GM18520 (cell line): ENCODE data around the gene EYS.
"Not testable (repeated sequence)": the region's sequence is repeated elsewhere in the genome, so short reads cannot be mapped to it uniquely, and the experiment has no call there.

ENCODE experiments used
- ATAC-seq: cut with Tn5 transposase; IDR thresholded peaks from one replicate; pipeline ENCODE4 v1.9.1; 2021; ENCODE audit not compliant: unreplicated experiment

EYS gene

DNA sequence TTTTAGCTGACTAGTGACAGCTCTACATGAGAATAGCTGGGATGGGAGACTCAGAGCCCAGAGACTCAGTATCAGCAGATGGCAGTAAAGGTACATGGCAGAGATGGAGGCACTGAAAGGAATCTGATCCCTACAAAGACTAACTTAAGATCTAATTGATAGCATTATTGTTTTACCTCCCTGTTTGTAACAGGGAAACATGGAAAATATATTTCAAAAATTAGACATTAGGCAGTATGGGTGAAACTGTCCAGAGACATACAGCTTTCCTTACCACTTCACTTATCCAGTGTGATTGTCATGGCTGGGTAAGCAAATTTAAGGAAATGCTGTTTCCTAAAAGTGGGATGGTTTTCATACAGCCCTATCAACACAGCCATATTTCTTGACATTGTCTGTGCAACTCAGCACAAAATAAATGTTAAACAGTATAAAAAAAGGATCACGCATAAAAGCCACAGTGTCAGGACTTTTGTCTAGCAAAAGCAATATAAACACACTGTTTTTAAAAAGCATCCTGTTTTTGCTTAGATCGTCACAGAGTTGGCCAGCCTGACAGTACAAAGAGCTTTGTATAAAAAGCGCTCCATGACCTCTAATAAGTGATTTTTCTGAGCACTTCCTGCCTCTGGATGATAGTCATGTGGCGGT, 1694.5 kb downstream of the EYS start:
- ATAC-seq: no peak

DNA sequence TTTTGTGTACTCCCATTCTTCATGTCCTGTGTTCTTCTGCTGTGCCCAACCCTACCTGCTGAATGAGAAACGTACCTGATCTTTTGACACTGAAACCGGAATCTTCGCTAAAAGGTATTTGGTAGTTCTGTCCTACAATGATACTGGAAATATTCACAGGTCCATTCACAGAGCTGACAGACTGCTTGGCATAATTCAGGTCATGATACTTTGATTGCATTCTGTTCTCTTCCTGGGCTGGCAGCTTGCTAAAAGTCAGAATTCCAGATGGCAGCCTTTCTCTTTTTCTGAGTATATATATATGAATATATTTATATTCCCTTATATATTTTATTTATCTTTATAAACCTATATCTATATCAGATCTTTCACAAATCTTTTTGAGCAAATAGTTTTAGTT, 1696.4 kb downstream of the EYS start:
- ATAC-seq: no peak

DNA sequence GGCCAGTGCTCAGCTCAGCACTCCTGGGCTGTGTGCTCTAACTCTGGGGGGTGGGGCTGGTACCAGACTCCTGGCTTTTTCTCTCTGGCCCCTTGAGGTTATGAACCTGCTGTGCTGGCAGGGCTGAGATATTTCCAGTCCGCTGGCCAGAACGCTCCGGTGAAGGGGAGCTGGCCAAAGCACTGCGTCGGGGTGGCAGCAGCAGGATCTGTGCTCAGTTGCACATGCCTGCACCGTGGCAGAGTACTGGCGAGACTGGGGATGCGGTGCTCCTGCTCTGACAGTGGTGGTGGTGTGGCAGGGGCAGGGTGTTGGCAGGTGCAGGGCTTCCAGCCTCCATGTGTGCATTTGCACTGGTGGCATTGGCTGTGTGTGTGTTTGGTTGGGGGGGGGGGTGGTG, 1697.0 kb downstream of the EYS start:
- ATAC-seq: no peak

DNA sequence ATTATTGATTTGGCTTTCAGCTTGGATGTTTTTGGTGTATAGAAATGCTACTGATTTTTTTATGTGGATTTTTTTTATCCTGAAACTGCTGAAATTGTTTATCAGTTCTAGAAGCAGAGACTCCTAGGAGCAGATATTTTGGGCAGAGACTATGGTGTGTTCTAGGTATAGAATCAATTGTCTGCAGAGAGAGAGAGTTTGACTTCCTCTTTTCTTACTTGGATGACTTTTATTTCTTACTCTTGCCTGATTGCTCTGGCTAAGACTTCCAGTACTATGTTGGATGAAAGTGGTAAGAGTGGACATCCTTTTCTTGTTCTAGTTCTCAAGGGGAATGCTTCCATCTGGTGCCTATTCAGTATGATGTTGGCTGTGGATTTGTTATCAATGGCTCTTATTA, 1700.8 kb downstream of the EYS start:
- ATAC-seq: no peak

DNA sequence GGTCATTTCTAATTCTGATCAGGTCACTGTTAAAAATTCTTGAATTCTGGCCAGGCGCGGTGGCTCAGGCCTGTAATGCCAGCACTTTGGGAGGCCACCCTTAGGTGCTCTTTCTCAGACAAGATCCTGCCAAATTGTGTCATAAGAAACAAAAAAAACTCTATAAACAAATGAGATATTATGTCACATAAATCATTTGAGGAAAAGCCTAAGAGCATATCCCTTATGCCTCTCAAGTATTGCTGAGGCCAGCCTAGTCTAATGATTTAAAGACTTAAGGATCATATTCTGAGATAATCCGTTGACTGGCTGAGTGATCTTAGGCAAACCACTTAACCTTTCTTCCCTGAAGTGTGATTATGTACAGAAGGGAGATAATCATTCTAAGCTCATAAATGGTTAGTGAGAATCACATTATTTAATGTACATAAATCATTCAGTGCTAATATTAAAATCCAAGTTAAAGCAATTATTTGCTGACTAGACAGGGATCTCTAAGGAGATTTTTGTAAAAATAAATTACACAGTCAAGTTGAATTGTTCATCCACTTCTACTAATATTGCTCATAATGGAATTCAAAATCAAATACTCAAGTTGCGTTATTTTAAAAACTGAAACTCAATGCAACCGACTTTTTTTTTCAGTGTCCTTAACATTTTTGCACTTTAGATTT, 1706.1 kb downstream of the EYS start:
- no peak for ATAC-seq

DNA sequence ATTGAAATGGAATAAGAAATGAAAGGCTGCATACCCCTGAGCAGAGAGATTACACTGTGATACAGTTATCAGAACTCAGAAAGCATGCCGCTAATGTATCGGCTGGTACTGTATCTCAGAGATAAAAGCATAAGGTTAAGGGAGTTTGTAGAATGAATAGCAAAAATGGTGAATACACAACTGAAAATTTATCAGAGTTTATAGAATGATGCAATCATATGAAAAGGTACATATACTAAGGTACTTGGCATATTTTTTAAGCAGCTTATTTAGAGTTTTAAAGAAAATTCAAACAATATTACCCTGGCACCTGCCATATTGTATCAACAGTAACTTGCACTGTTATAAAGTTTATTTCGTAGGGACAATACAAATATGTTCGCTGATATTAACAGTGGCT, 1707.4 kb downstream of the EYS start:
- no peak for ATAC-seq

DNA sequence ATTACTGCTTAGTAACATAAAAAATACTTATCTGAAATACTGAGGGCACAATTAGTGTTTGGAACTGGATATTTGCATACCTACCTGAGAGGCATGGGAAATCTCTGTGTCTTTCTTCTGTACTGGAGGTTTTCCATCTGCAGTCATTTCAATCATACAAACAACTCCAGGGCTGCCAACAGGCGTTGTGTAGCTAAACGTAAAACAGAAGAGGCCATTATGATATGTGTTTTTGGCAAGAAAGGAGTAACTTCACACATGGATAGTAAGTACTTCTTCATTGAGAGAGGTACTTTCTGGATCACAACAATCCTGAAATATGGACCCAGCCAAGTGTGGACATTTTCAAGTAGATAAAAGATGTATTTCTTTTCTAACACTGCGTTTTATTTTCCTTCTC, 1708.0 kb downstream of the EYS start:
- ATAC-seq: no peak

DNA sequence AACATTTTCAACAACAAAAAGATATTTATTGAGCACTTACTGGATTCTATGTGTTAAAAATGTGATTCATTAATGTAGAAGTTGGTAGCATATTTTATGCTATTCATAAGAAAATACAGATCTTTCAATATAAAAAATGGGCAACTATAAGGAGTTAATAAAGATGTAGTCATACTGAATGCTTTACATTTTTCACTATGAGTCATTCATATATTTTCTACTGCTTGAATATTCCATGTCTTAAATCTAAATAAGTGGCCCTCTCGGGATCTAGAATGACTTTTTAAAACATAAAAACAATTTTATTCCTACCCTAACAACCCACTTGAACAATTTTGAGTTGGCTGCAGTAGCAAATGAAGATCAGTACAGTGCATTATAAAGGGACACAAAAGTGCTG, 1709.3 kb downstream of the EYS start:
- no peak for ATAC-seq

DNA sequence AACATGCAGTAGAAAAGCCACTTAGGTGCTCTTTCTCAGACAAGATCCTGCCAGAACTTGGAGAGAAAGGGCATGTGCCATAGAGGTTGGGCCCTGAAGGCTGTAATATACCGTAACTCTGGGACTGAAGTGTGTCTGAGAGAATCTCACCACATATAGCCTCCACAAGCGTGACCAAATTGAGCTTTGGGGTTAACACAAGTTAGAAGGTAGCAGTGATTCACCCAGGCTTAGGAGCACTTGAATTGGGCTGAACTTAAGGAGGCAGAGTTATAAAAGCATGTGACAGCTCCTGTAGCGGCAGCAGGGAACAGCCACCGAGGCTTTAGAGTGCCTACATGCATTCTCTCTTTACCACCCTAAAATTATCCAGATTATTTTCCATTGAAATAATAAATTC, 1709.8 kb downstream of the EYS start:
- no peak for ATAC-seq

DNA sequence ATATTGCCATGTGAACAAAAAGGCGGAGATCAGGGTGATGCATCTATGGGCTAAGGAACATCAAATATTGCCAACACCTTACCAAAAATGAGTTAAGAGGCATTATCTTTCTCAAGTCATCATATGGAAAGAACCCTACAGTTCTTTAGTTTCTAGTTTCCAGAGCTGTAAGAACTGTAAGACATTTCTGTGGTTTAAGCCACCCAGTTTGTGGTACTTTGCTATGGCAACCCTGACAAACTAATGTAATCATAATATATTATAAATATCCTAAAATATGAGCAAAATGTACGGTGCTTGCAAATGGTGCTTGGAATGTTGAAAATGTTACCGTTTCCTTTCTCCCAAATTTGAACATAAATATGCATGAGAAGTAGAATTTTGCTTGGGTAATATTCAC, 1721.8 kb downstream of the EYS start:
- ATAC-seq: no peak

DNA sequence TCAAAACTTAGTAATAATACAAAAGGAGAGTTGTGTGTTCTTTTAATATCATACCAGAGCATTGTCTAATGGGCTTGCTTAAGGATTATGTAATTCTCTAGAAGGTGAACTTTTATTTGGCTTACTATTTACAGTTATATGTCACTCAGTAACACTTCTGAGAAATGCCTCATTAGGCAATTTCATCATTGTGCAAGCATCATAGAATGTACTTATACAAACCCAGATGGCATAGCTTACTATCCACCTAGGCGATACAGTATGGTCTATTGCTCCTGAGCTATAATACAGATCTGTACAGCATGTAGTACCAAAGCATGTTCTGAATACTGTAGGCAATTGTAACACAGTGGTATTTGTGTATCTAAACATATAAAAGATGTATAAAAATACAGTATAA, 1731.3 kb downstream of the EYS start:
- ATAC-seq: no peak

DNA sequence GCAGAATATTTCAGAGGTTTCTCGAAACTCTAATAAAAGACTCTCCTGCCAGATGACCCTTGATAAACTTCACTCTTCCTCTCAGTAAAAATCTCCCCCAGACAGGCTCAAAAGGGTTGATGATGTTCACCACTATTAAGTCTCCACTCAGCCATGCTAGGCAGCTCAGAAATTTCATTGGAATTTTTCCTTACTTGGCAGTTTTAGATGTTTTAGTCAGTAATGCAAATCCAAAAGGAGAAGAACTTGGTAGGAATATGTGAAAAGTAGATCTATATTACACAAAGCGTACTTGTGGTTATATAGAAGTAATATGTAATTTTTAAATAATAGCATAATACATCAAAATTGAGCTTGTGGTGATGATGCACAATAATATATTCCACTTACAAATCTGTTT, 1738.4 kb downstream of the EYS start:
- no peak for ATAC-seq

DNA sequence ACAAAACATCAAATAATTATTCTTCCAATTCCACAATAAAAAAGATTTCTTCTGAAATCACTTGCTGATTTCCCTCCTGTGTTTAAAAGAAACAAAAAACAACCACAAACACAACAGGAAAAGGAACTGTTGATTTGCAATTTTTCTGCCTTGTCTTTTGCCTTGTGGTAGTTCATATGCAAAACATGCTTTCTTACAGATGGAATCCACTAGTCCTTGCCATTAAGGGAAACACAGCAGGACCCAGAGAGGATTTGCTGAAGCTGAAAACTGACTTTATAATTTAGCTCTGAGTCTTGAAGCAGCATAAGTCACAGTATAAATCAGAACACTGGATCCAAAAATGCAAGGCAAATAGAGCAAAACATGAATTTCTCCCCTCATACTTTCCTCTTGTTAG, 1742.7 kb downstream of the EYS start:
- ATAC-seq: no peak

DNA sequence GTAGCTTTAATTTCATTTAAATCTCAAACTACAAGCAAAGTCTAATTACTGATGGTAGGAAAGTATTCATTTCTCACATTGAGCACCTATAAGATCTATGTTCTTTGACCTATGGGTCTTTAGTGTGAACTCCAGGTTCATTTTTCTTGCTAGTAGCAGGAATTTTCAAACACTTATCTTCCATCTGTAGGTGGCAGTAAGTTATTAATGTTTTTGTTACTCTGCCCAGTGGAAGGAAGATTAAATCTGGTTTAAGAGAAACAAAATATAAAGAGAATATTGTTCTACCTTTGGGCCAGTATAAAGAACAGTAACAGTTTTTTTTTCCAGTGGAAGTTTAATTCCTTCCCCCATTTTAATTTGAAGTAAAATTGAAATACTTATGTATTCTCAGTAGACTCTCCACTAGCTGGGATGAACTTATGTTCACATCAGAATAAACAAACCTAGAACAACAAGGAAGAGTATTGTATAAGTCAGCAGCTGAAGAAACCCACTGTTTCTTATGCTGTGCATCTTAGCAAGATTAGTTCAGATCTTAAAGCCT, 1743.2 kb downstream of the EYS start:
- no peak for ATAC-seq

DNA sequence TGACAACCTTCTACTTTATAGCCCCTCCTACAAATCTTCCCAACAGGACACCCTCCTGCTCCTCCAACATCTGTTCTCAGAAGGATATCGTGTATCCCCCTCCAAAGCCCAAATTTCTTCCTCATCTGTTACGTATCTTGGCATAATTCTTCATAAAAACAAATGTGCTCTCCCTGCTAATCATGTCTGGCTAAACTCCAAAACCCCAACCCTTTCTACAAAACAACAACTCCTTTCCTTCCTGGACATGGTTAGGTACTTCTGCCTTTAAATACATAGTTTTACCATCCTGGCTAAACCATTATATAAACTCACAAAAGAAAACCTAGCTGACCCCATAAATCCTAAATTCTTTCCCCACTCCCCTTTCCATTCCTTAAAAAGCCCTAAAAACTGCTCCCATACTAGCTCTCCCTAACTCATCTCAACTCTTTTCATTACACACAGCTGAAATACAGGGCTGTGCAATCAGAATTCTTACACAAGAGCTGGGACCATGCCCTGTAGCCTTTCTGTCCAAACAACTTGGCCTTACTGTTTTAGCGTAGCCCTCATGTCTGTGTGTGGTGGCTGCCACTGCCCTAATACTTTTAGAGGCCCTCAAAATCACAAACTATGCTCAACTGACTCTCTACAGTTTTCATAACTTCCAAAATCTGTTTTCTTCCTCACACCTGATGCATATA, 1753.5 kb downstream of the EYS start:
- ATAC-seq: not testable (repeated sequence)

DNA sequence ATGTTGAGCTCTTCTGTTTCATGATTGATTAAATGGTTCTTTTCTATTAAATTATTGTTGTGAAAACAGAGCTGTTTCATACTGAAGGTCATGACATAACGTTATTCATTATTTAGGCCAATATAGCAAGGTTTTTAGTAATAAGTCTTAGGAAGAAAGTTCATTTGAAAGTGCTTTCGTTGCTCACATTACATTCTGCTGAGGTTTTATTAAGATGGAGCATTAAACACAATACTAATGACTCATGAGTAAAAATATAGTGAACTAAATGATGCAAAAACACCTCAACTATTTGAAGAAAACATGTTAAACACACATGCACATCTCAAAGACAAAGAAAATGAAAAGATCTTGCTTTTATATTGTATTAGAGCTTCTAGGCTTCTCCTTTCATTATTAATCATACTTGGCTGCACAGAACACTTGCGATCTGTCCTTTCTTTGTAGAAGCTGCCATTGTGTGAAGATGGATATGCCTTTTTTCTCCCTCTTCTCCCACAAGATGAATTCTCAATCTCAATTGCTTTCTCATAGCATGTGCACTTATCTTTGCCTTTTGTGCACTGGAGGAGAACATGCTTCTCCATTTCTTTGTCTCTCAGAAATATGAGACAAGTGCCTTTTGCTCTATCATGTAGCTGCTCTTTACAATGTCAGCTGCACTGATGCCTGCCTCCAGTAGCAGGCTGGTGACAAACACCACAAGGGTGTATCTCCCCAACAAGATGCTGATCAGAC, 1759.1 kb downstream of the EYS start:
- no peak for ATAC-seq

DNA sequence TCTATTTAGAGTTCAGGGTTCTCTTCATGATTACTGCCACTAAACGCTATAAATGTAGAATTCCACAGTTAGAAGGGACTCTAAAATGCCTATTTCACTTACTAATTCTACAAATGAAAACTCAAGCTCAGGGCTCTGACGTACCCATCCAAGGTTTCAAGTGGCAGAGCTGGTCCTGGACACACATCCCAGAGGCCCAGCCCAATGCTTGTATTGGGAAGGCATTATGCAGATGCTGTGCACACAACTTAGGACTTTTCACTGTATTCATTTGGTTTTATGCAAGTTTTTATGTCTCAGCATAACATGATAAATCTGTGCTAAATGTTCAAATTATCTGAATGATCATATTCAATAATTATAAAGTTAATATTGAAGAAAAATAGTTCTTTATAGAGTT, 1761.0 kb downstream of the EYS start:
- ATAC-seq: no peak

DNA sequence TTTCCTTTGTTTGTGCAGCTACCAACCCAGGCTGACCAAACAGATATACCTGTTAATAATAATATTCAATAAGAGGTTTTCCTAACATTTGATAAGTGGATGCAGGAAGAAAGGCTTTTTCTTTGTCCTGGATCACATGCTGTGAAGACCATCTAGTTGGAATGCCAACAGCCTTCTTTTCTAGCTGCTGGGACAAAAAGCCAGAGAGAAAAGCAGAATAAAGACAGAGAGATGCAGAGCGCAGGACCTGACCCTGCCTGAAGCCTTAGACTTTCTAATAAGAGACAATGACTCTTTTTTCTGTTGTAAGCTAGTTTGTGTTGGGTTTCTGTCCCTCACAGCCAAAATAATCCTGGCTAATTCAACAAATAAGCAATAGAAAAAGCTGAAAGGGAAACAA, 1763.2 kb downstream of the EYS start:
- ATAC-seq: no peak

DNA sequence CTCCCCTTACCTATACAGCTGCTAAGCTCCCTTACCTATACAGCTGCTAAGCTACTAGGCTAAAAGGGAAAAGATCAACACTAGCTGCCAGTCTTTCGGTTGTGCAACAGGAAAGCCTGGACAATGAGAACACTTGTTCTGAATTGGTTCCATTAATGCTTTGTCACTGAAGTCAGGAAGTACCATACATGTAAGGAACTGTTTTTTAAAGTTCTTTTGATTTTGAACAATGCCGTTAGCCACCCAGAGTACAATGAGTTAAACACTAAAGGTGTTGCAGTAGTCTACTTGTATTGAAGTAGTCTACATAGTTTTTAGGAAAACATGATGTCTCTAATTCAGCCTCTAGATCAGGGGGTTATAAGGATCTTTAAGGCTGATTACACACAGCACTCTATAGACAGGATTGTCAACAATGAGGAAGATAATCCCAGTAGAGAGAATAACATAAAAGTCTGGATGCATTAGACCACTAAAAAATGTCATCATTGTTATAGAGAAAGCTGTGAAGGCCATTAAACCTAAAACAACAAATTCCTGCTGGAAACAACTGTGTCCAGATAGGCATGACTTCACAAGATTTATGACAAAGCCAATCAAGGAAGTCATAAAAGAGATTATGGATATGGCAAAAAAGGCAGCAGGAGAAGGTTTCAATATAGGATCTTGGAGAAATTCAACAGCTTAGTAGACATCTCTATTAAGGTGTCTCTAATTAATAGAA, 1765.1 kb downstream of the EYS start:
- ATAC-seq: no peak

DNA sequence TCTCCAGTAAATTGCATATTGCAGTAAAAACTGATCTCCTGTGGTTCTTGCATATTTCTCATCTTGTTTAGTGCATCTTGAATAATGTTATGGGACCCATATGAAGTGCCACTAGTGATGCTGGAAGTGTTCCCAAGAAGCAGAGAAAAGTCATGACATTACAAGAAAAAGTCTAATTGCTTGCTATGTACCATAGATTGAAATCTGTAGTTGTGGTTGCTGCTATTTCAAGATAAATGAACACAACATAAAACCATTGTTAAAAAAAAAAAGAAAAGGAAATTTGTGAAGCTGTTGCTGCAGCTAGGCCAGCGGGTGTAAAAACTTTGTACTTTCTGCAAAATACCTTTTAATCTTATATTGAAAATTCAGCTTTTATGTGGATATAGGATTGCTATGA, 1767.0 kb downstream of the EYS start:
- no peak for ATAC-seq

DNA sequence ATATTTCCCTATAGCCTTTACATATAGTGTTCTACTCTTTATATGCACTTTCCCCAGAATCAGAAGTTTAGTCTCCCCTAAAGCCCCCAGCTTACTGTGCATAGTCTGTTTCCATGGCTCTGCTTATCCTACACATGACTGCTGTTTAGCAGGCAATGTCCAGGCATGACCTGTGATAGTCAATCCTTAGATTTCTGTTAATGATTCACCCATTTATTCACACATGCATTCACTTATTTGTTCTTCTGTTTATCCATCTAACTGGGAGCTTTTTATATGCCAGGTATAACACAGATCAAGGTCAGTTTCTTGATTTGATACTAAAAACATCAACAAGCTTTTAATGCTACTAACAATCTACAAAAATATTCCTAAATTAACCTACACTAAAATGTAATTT, 1770.6 kb downstream of the EYS start:
- ATAC-seq: no peak
